Stimulated activated CD4-positive, alpha-beta T cell treated with anti-CD3 and anti-CD28 coated beads, Interleukin-2, amount 100 ng/mL, for 48 hours (primary cell): ENCODE data around the gene KCNJ2.

Experiments used
- DNase-seq, 2 donors: peaks; one replicate each; pipeline ENCODE4 v3.0.0-alpha.2; 2020

The KCNJ2 gene

GRCh38 chr17:70168977-70169708, at the start of gene KCNJ2:
Gene KCNJ2, plus strand, starts transcription at chr17:70169532. Its CDS starts 5,508 bp downstream, at chr17:70175040.
- peak; percentile 42 to 52 for DNase-seq

GRCh38 chr17:70119545-70119944, 49.8 kb upstream of the KCNJ2 start:
- no peak for DNase-seq

- DNase-seq = no peak
Observed at GRCh38 chr17:70119983-70120382, 49.3 kb upstream of the KCNJ2 start.

- no peak for DNase-seq
Observed at GRCh38 chr17:70120425-70120824, 48.9 kb upstream of the KCNJ2 start.

GRCh38 chr17:70121126-70121525, 48.2 kb upstream of the KCNJ2 start:
- DNase-seq = no peak

GRCh38 chr17:70123193-70123592, 46.1 kb upstream of the KCNJ2 start:
- no peak for DNase-seq

GRCh38 chr17:70124723-70125122, 44.6 kb upstream of the KCNJ2 start:
- no peak for DNase-seq

GRCh38 chr17:70127221-70127873, 42.0 kb upstream of the KCNJ2 start:
- DNase-seq = no peak

GRCh38 chr17:70128727-70129238, 40.5 kb upstream of the KCNJ2 start:
- DNase-seq = no peak

- no peak for DNase-seq
Observed at GRCh38 chr17:70130289-70130688, 39.0 kb upstream of the KCNJ2 start.

- DNase-seq = no peak
Observed at GRCh38 chr17:70132505-70132904, 36.8 kb upstream of the KCNJ2 start.

- no peak for DNase-seq
Observed at GRCh38 chr17:70134042-70134441, 35.3 kb upstream of the KCNJ2 start.

- no peak for DNase-seq
Observed at GRCh38 chr17:70134777-70135176, 34.6 kb upstream of the KCNJ2 start.

GRCh38 chr17:70136131-70136530, 33.2 kb upstream of the KCNJ2 start:
- DNase-seq = no peak

- DNase-seq = peak; percentile 10
Observed at GRCh38 chr17:70137451-70138230, 31.7 kb upstream of the KCNJ2 start.

GRCh38 chr17:70138291-70138865, 31.0 kb upstream of the KCNJ2 start:
- no peak for DNase-seq

GRCh38 chr17:70139449-70139993, 29.8 kb upstream of the KCNJ2 start:
- DNase-seq = no peak

GRCh38 chr17:70144260-70144846, 25.0 kb upstream of the KCNJ2 start:
- DNase-seq = no peak

- no peak for DNase-seq
Observed at GRCh38 chr17:70153210-70153609, 16.1 kb upstream of the KCNJ2 start.

- DNase-seq = no peak
Observed at GRCh38 chr17:70157151-70157550, 12.2 kb upstream of the KCNJ2 start.

GRCh38 chr17:70158180-70158579, 11.2 kb upstream of the KCNJ2 start:
- DNase-seq = no peak

GRCh38 chr17:70158591-70158990, 10.7 kb upstream of the KCNJ2 start:
- DNase-seq = no peak
